GM21576 (cell line): ENCODE results near the gene PRAC2.
"Not testable (repeated sequence)": the region's sequence is repeated elsewhere in the genome, so short reads cannot be mapped to it uniquely, and the experiment has no call there.

Source experiments
- ATAC-seq: cut with Tn5 transposase; IDR thresholded peaks from one replicate; pipeline ENCODE4 v1.9.1; 2021; ENCODE audit warnings: mild to moderate bottlenecking, moderate library complexity; ENCODE audit not compliant: unreplicated experiment

The PRAC2 gene

GRCh38 chr17:48722915-48723422 is at the start of gene PRAC2:
PRAC2 (plus strand) TSS chr17:48723185; CDS start chr17:48724411, 1,226 bp downstream.
- ATAC-seq: no peak

- ATAC-seq: no peak
These were observed 45.9 kb upstream of the PRAC2 start for GRCh38 chr17:48676963-48677558.

GRCh38 chr17:48678141-48678971 is 44.6 kb upstream of the PRAC2 start:
- ATAC-seq: no peak

- no peak for ATAC-seq
These were observed 43.4 kb upstream of the PRAC2 start for GRCh38 chr17:48679385-48680096.

- ATAC-seq: no peak
These were observed 41.4 kb upstream of the PRAC2 start for GRCh38 chr17:48681609-48682008.

GRCh38 chr17:48690655-48691054 is 32.3 kb upstream of the PRAC2 start:
- no peak for ATAC-seq

- ATAC-seq: no peak
These were observed 30.9 kb upstream of the PRAC2 start for GRCh38 chr17:48692049-48692448.

GRCh38 chr17:48693178-48693577 is 29.8 kb upstream of the PRAC2 start:
- no peak for ATAC-seq

- no peak for ATAC-seq
These were observed 21.0 kb upstream of the PRAC2 start for GRCh38 chr17:48701864-48702532.

GRCh38 chr17:48704361-48705248 is 18.4 kb upstream of the PRAC2 start:
- ATAC-seq: no peak

- ATAC-seq: no peak
These were observed 11.9 kb upstream of the PRAC2 start for GRCh38 chr17:48711128-48711527.

- no peak for ATAC-seq
These were observed 7.2 kb upstream of the PRAC2 start for GRCh38 chr17:48715496-48716399.

- ATAC-seq: not testable (repeated sequence)
These were observed 6.4 kb upstream of the PRAC2 start for GRCh38 chr17:48716549-48716948.

GRCh38 chr17:48717367-48718226 is 5.4 kb upstream of the PRAC2 start:
- ATAC-seq: no peak

- ATAC-seq: no peak
These were observed 4.7 kb upstream of the PRAC2 start for GRCh38 chr17:48718227-48718760.

- no peak for ATAC-seq
These were observed 4.0 kb upstream of the PRAC2 start for GRCh38 chr17:48718761-48719641.
